Hair follicular keratinocyte (primary cell): ENCODE data around the gene COLEC12. TPM values are rescaled to one million over a fixed set of nuclear protein-coding genes. Genes with fewer than 3 reads are reported as not detected.

Experiments used
- total RNA-seq: library from RNA; depleted of rRNA; stranded (reverse); fragments of >200 nt; gene quantifications from 2 replicates; pipeline ENCODE4 v1.2.3, GENCODE V29; 2015

COLEC12 gene
- 0.38 TPM in 1 of 2 replicates, not detected in the other for total RNA-seq

DNA sequence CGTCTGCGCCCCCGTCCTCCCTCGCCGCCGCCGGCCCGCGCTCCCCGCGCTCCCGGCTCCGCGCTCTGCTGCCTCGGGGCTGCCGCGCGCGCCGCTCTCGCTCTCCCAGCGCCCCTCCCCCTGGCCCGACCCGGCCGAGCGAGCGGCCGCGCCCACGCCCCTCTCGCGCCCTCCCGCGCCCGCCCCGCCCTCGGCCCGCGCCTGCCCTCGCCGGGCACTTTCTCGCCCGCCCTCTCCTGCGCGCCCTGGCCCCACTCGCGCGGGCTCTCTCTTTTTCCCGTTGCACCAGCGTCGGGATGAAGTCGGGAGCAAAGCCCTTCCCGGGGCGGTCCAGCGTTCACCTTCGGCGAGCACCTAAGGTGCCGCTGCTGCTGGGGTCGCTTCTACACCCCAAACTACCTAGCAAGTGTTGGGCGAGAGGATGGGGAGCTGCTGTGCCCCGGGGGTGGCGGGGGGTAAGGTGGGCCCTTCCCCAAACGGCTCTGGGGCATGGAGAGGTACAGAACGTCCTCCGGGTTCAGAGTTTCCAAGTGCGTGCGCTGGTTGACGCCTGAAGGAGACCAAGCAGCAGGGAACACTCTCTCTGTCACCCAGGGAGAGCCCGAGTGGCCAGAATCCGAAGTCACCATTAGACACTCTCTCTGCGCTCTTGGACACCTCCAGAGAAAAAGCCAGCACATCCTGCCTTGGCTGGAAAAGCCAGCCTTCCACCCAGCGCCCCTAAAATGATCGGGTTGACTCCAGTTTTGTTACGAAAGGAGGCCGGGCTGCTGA, at the start of gene COLEC12:
COLEC12 (minus strand) TSS at position 70 of the 774 bp plus-strand sequence. CDS start 187 bp downstream, outside the sequence.

DNA sequence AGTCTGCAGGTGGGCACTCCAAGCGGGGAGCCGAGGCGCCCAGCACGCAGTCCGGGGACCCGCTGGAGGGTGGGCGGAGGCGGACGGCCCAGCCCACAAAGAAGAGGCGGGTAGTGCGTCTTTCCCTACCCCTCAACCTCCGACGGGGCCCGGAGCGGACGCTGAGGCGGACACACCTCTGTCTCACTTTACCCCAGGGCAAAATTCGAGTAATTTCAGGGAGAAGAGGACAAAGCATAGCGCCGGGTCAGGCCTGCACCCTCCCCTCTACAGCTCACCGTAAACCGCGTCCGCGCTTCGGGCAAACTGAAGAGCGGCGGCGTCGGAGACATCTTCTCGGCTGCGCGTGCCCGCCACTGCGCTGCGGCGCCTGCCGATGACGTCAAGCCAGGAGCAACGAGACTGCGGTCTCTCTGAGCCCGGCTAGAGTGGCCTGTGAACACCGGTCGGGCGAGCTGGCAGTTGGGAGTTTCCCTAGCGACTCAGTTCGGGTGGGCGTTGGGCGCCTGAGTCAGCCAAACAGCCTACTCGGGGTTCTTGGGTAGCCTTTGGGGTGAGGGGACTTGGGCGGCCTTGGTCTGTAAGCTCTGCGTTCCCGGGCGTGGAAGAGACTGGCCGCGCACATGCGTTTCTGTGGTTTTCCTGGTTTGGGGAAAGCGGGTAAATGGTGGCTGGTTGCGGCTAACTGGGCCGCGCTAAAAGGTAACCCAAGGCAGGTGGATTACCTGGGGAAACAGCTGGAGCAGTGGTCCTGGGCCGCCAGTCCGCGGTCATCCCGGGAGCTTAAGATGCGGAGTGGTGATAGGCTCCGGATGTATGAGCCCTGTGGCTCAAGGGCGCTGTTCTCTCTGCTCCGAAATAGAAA, 232.6 kb downstream of the COLEC12 start, which contains the start of gene THOC1:
THOC1 (minus strand) TSS at position 360 of the 865 bp plus-strand sequence; CDS start at position 332, 28 bp downstream.

Other genes with a start within 250 kb of the COLEC12 start
- 21.0 and 34.4 TPM in 2 replicates for gene THOC1, start 232.7 kb downstream of the COLEC12 start, total RNA-seq
- gene CETN1, start 79.7 kb upstream of the COLEC12 start, total RNA-seq: not detected in 2 replicates
- 0.99 TPM in 1 of 2 replicates, not detected in the other for gene CLUL1, start 96.3 kb upstream of the COLEC12 start, total RNA-seq
- 12.8 and 32.8 TPM in 2 replicates for gene TYMS, start 157.0 kb upstream of the COLEC12 start, total RNA-seq
- 20.1 and 29.3 TPM in 2 replicates for gene ENOSF1, start 211.9 kb upstream of the COLEC12 start, total RNA-seq